Measurements from ENCODE around the gene C3orf18.
"Not testable (repeated sequence)": the region's sequence is repeated elsewhere in the genome, so short reads cannot be mapped to it uniquely, and the experiment has no call there.

C3orf18 gene

GRCh38 chr3:50519471-50520089 is 48.0 kb downstream of the C3orf18 start:
- DNase-seq = peak; percentile 9

GRCh38 chr3:50518436-50518835 is 49.1 kb downstream of the C3orf18 start:
- DNase-seq = no peak

GRCh38 chr3:50517721-50518206 is 49.8 kb downstream of the C3orf18 start:
- no peak for DNase-seq

- no peak for DNase-seq
Observed at GRCh38 chr3:50516440-50516871, 51.1 kb downstream of the C3orf18 start.

DNA sequence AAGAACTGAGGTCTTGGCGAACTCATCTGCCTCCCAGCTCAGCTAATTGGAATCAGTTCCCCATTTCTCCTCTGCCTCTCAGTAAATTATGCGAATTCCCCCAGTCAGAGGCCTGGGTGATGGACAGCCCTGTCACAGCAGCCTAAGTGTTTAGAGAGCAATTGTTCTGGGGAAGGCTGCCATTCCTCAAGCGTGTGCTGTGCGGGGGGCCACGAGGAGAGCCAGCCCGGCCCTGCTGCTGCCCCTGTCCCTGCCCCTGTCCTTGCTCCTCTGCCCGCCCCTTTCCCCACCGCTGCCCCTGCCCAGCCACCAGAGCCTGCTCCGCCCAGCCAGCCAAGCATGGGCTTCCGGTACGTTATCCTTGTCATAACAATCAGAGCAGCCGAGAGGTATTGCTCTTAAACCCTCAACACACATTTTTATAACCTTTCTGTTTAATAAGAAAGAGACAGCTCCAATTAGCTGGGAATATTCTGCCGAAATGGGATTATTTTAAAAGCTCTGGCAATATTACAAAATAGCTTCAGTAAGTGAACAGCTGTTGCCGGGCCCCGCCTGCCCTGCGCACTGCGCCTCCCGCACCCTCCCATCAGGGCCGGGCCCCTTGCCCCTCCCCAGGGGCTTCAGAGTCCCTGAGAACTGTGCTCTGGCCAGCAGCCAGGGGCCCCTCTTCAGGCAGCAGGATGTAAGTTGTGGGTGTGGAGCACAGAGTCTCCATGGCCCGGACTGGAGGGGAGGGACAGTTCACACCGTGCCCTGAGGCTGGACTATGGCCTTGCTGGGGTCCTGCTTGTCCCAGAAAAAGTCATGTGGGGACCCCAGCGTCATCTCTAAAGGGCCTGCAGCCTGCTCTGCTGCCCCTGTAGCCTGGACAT is 51.7 kb downstream of the C3orf18 start:
- peak; percentile 74 for DNase-seq

- DNase-seq = not testable (repeated sequence)
Observed at GRCh38 chr3:50512908-50513307, 54.6 kb downstream of the C3orf18 start.

DNA sequence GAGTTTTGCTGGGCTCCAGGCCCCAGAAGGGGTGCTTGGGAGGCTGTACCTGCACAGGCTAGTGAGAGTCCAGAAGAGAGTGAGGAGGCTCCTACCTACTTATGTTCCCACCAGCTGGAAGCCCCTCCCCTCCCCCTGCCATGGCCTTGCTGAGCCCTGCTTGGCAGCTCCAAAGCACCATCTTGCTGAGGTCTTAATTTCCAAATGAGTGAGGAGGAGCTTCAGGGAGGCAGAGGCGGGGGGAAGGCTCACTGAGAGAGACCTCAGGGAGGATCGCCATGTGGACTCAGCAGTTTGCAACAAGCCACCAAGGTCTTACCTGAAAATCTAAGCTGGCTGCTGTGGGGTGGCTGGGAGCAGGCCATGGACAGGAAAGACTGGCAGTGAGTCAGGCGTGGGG is 55.4 kb downstream of the C3orf18 start:
- DNase-seq = no peak

DNA sequence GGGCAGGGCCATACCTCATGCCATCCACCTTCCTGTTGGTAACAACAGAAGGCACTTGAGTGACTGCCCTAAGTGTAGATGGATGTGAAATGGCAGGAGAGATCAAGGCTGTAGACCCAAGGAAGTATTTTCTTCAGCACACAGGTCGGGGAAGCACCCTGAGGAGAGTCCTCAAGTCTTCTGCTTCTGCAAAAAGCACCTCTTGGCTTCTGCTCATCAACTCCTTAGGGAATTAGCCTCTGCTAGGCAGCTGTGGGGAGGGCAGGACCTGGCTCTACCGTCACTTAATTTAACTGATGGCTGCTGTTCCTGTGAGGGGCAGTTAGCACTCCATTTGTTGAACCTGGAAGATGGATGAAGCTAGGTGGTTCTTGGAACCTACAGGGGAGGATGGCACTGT is 57.2 kb downstream of the C3orf18 start:
- DNase-seq = no peak

DNA sequence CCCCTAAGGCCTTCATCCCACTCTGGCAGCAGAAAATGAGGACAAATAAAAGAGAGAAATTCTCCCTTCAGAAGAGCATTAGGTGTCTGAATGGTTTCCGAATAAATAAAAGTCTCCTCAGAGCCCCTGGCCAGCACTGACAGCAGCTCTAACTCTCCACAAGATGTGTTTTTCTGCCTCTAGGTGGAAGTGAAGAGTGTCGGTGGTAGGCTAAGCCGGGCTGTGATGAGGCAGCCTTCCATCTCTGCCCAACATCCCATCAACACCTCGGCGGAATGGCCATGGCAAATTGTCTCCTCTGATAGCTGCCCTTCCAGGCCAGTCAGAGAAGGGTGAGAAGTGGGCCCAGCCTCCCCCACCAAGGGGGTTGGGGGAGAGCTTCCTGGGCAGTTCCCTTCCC is 57.8 kb downstream of the C3orf18 start:
- no peak for DNase-seq

GRCh38 chr3:50508821-50509220 is 58.7 kb downstream of the C3orf18 start:
- DNase-seq = no peak

Measured in NCI-H2227 treated with DMSO at 0.1 percent for 48 hours (cell line).